RWPE1 (cell line): ENCODE data around the gene BAIAP2L2.

Experiments used
- CTCF ChIA-PET: fragments of 350-600 bp; sonication (Branson Sonifier 250); formaldehyde crosslinking; extraction: SDS; loops from one replicate; lab custom pipeline; 2021; lab: Yijun Ruan, JAX
- POLR2A ChIA-PET: fragments of 400-600 bp; formaldehyde crosslinking; extraction: SDS; loops from one replicate; lab custom pipeline; 2020; ENCODE audit warnings: antibody characterized with exemption; ENCODE audit not compliant: low non-redundant PET; lab: Yijun Ruan, JAX
- DNase-seq: peaks from one replicate; pipeline ENCODE4 v3.0.0; 2012; ENCODE audit warnings: low spot score
- H3K27ac ChIP-seq: fragments of 450-650 bp; 2 replicates; pipeline ENCODE4 v1.5.1; 2017
- TF ChIP-seq, protein P1 (sequence below): fragments of 450-650 bp; conservative IDR thresholded peaks from 2 replicates; pipeline ENCODE4 v1.5.1; 2017; ENCODE audit warnings: low read depth, mild to moderate bottlenecking

BAIAP2L2 gene

DNA sequence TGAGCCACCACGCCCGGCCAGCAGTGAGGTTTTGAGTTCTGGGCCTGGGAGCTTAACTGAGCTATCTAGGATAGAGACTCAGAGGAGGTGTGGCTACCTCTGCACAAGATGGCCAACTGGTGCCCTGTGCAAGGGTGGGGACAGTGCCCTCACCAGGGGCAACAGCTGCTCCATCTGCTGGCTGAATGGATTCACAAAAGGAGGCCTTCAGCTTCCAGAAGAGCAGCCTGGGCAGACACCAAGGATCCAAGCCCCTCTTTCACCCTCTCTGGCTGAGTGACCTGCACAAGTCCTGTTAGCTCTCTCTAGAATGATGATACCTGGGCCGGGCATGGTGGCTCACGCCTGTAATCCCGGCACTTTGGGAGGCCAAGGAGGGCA is 33.5 kb upstream of the BAIAP2L2 start:
- no peak for DNase-seq
- TF ChIP-seq, protein P1, sequence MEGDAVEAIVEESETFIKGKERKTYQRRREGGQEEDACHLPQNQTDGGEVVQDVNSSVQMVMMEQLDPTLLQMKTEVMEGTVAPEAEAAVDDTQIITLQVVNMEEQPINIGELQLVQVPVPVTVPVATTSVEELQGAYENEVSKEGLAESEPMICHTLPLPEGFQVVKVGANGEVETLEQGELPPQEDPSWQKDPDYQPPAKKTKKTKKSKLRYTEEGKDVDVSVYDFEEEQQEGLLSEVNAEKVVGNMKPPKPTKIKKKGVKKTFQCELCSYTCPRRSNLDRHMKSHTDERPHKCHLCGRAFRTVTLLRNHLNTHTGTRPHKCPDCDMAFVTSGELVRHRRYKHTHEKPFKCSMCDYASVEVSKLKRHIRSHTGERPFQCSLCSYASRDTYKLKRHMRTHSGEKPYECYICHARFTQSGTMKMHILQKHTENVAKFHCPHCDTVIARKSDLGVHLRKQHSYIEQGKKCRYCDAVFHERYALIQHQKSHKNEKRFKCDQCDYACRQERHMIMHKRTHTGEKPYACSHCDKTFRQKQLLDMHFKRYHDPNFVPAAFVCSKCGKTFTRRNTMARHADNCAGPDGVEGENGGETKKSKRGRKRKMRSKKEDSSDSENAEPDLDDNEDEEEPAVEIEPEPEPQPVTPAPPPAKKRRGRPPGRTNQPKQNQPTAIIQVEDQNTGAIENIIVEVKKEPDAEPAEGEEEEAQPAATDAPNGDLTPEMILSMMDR = no peak
- POLR2A ChIA-PET = no interaction called here
- H3K27ac ChIP-seq = peak overlapping the region; percentile 62
- CTCF ChIA-PET = no interaction called here

DNA sequence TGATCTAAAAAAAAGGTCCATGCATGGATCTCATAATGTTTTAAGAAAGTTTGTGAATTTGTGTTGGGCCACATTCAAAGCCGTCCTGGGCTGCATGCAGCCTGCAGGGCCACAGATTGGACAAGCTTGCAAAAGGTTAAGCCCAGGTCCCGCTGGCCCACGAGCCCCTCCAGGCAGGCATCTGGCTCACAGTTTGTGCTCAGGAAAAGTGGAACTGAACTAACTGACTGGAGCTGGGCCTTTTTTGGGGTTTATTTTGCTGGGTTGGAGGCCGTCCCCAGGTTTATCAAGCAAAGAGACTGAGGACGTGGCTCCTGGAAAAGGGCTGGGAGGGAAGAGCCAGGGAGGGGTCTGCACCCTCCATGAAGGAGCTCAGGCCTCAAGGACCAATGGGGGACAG is 32.1 kb upstream of the BAIAP2L2 start:
- ChIA-PET CTCF (no interaction called here), POLR2A (no interaction called here)
- TF ChIP-seq, protein P1 = no peak
- peak overlapping the region; percentile 62 for H3K27ac ChIP-seq
- DNase-seq = no peak

DNA sequence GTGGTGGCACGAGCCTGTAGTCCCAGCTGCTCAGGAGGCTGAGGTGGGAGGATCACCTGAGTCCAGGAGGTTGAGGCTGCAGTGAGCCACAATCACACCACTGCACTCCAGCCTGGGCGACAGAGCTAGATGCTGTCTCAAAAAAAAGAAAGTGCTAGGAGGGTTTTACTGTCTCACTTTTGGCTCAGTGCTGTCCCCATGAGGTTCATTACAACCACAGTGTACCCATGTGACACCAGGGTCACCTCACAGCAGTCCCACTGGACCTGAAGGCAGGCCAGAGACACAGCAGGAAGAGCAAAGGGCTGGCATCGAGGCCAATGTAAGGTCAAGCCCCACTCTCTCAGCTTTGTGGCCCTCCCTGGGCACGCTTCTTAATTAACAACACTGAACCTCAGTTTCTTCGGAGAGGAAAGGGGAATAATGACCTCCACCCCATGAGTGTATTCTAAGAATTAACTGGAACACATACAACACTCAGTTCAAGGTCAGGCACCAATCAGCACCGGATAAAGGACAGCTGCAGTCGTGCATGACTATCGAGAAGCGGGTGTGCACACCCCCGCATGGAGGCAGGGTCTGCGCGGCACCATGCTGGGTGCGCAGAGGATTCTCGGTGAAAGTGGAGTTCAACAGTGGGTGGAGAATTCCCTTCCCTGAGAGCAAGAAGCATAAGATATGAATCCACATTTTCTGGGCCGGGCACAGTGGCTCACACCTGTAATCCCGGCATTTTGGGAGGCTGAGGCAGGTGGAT is 30.9 kb upstream of the BAIAP2L2 start:
- ChIA-PET POLR2A (no interaction called here), CTCF (no interaction called here)
- no peak for DNase-seq
- TF ChIP-seq, protein P1 = no peak
- no peak overlapping the region for H3K27ac ChIP-seq

DNA sequence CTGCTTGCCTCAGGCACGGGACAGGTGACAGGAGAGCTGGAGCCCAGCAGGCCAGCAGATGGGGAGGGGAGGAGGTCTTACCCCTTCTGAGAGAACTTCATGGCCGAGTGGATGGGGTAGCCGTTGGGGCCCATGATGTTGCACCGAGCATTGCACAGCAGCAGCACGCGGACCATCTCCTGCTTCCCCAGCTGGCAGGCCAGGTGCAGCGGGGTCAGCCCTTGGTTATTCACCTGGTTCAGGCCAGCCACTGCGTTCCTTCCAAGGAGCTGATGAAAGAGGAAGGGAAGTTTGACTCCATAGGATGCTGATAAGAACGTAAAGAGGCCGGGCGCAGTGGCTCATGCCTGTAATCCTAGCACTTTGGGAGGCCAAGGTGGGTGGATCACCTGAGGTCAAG is 29.4 kb upstream of the BAIAP2L2 start:
- TF ChIP-seq, protein P1 = no peak
- DNase-seq = no peak
- CTCF ChIA-PET = interaction anchor here (1.0 kb wide), 1 partner anchor 25 kb away, joined by 3 read pairs; no protein-coding TSS in a partner anchor
- no peak overlapping the region for H3K27ac ChIP-seq
- POLR2A ChIA-PET = no interaction called here

DNA sequence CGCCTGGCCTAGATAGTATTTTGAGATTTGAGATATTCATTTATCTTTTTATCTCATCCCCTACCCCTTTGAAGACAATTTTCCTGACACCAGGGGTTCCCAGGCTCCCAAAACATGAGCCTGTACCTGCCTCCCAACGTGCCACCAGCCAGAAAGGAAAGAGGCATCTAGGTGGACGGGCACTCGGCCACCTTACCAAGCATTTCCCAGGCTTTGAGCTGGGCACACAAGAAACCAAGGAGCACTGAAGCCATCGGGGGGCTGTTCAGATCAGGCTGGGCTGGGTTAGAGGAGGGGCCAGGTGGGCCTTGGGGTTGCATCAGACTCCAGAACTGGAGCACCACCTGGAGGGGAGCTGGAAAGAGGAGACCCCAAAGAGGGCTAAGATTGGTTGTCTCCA is 28.5 kb upstream of the BAIAP2L2 start:
- ChIA-PET CTCF (no interaction called here), POLR2A (no interaction called here)
- TF ChIP-seq, protein P1 = no peak
- no peak overlapping the region for H3K27ac ChIP-seq
- no peak for DNase-seq

DNA sequence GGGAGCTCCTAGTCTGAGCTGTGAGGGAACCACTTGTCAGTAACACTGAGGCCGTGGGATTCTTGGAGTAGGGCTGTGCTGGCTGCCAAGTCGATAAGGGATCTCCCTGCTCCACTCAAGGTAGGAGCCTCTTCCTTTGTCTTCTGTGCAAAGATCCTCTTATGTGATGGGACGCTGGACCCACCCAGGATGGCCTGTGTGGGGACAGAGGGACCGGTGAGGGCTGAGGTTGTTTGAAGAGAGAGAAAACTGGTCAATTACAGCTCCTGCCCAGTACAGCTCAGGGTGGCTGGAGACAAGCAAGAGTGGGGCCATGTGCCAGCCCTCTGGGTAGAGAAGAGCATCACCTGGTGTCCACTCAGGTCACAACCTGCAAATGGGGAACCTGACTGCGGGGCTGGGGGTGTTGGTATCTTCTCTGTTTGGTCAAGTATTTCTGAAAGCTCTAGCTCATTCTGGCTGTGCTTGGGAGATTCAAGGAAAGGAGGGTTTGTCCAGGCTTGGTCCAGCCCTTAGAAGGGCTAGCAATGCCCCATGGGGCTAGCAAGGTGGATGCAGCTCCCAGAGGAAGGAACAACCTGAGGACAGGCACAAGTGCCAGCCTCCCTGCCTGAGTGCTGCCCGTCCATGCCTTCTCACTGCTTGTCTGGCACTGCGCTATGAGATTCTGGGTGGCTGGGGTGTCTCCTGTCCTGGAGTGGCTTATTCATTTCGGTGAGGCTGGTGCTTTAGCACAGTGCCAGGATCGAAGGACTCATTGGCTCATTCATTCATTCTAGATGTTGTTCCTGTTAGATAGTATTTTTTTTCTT is 27.6 kb upstream of the BAIAP2L2 start:
- ChIA-PET POLR2A (interaction anchor here (0.6 kb wide), 1 partner anchor 32 kb away, joined by 5 read pairs; no protein-coding TSS in a partner anchor), CTCF (no interaction called here)
- DNase-seq = no peak
- 0 out of 2 replicates have a peak overlapping the region, but pooled peaks have one; percentile 13 for H3K27ac ChIP-seq
- TF ChIP-seq, protein P1 = no peak
